GM19467 (cell line): ENCODE data around the gene PRSS2.

ENCODE experiments used
- ATAC-seq: cut with Tn5 transposase; IDR thresholded peaks from one replicate; pipeline ENCODE4 v1.9.1; 2021; ENCODE audit warnings: mild to moderate bottlenecking, moderate library complexity; ENCODE audit not compliant: unreplicated experiment

The PRSS2 gene

DNA sequence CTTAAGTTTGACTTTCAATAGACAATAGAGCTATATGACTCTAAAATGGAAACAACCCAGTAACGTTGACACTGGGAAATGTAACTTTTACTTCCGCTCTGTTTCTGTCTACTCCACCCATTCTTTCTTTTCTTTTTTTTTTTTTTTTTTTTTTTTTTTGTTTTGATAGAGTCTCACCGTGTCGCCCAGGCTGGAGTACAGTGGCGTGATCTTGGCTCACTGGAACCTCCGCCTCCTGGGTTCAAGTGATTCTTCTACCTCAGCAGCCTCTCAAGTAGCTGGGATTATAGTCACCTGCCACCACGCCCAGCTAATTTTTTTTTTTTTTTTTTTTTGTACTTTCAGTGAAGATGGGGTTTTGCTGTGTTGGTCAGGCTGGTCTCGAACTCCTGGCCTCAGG lies 13.9 kb downstream of the PRSS2 start:
- no peak for ATAC-seq

DNA sequence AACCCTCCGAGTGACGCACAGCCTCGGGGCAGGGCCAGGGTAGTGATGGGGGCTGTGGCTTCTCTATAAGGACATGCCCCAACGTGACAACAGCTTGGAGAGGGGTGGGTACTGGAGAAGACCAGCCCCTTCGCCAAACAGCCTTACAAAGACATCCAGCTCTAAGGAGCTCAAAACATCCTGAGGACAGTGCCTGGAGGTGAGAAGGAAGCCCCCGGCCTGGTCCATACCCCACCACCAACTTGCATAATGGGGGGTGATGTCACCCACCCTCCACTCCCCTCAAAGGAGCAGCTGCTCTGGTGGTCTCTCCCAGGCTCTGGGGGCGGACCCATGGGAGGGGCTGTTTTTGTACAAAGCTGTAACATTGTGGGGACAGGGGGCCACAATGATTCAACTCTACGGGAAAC lies 15.1 kb downstream of the PRSS2 start:
- no peak for ATAC-seq

DNA sequence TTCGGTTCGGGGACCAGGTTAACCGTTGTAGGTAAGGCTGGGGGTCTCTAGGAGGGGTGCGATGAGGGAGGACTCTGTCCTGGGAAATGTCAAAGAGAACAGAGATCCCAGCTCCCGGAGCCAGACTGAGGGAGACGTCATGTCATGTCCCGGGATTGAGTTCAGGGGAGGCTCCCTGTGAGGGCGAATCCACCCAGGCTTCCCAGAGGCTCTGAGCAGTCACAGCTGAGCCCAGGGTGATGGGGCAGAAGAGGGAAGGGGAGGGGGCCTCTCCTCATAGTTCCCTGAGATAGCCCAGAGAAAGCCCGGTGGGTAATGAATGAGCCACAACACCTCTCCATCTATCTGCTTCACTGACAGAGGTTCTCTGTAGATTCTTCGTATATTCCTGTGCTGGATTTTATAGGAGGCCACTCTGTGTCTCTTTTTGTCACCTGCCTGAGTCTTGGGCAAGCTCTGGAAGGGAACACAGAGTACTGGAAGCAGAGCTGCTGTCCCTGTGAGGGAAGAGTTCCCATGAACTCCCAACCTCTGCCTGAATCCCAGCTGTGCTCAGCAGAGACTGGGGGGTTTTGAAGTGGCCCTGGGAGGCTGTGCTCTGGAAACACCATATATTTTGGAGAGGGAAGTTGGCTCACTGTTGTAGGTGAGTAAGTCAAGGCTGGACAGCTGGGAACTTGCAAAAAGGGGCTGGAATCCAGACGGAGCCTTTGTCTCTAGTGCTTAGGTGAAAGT lies 16.4 kb downstream of the PRSS2 start:
- no peak for ATAC-seq

GRCh38 chr7:142787783-142788182 lies 17.0 kb downstream of the PRSS2 start:
- no peak for ATAC-seq

DNA sequence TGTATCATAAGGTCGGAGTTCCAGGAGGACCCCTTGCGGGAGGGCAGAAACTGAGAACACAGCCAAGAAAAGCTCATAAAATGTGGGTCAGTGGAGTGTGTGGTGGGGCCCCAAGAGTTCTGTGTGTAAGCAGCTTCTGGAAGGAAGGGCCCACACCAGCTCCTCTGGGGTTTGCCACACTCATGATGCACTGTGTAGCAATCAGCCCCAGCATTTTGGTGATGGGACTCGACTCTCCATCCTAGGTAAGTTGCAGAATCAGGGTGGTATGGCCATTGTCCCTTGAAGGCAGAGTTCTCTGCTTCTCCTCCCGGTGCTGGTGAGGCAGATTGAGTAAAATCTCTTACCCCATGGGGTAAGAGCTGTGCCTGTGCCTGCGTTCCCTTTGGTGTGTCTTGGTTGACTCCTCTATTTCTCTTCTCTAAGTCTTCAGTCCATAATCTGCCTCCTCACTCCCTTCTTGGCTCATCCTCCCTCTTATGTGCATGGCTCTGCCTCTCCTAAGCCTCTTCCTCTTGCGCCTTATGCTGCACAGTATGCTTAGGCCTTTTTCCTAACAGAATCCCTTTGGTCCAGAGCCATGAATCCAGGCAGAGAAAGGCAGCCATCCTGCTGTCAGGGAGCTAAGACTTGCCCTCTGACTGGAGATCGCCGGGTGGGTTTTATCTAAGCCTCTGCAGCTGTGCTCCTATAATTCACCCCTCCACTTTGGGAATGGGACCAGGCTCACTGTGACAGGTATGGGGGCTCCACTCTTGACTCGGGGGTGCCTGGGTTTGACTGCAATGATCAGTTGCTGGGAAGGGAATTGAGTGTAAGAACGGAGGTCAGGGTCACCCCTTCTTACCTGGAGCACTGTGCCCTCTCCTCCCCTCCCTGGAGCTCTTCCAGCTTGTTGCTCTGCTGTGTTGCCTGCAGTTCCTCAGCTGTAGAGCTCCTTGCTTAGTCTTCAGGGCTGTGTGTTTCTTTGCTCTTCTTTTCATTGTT lies 17.8 kb downstream of the PRSS2 start:
- no peak for ATAC-seq

GRCh38 chr7:142789441-142789840 lies 18.7 kb downstream of the PRSS2 start:
- no peak for ATAC-seq

- ATAC-seq: no peak
These were observed 19.3 kb downstream of the PRSS2 start for GRCh38 chr7:142790056-142790455.

DNA sequence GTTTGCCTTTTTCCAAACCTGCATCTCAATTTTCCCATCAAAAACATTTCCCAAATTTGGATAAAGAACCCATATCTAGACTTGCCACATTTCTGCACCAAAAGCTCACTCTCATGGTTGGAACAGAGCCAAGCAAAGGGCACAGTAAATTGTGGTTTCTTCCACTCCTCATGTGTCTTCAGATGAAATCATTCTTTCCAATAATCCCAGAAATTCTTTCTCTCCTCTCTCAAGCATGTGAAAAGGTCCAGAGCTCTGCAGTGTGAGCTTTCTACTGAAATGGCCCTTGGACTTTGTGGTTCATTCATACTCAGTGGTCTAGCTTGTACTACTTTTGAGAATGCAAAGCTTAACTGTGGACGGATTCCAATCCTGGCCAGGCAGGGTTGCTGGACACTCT lies 19.8 kb downstream of the PRSS2 start:
- no peak for ATAC-seq

DNA sequence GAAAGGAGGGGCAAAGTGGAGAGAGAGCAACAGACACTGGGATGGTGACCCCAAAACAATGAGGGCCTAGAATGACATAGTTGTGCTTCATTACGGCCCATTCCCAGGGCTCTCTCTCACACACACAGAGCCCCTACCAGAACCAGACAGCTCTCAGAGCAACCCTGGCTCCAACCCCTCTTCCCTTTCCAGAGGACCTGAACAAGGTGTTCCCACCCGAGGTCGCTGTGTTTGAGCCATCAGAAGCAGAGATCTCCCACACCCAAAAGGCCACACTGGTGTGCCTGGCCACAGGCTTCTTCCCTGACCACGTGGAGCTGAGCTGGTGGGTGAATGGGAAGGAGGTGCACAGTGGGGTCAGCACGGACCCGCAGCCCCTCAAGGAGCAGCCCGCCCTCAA lies 20.7 kb downstream of the PRSS2 start:
- ATAC-seq: no peak

- no peak for ATAC-seq
These were observed 21.4 kb downstream of the PRSS2 start for GRCh38 chr7:142792129-142792528.

DNA sequence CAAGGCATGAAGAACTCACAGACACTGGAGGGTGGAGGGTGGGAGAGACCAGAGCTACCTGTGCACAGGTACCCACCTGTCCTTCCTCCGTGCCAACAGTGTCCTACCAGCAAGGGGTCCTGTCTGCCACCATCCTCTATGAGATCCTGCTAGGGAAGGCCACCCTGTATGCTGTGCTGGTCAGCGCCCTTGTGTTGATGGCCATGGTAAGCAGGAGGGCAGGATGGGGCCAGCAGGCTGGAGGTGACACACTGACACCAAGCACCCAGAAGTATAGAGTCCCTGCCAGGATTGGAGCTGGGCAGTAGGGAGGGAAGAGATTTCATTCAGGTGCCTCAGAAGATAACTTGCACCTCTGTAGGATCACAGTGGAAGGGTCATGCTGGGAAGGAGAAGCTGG lies 21.8 kb downstream of the PRSS2 start:
- ATAC-seq: no peak

DNA sequence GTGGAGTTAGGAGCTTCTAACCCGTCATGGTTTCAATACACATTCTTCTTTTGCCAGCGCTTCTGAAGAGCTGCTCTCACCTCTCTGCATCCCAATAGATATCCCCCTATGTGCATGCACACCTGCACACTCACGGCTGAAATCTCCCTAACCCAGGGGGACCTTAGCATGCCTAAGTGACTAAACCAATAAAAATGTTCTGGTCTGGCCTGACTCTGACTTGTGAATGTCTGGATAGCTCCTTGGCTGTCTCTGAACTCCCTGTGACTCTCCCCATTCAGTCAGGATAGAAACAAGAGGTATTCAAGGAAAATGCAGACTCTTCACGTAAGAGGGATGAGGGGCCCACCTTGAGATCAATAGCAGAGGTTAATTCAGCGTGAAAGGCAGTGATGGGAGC lies 22.4 kb downstream of the PRSS2 start:
- ATAC-seq: no peak

DNA sequence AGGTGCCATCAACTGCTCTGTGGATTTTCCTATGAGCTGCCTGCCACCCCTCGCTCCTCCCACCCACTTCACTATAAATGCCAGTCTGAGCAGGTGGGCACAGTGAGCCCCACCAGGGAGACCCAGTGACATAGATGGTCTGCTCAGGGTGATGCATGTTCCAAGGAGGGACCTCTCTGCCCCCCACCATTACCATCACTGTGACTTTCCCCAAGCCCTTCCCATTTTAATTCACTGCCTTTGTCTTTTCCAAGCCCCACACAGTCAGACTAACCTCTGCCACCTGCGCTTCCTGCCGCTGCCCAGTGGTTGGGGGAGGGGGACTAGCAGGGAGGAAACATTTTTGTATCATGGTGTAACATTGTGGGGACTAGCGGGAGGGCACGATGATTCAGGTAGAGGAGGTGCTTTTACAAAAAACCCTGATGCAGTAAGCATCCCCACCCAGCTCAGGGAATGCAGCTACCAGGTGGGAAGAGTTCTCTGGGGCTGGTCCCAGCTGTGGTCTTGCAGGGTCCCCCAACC lies 24.6 kb downstream of the PRSS2 start:
- ATAC-seq: no peak

DNA sequence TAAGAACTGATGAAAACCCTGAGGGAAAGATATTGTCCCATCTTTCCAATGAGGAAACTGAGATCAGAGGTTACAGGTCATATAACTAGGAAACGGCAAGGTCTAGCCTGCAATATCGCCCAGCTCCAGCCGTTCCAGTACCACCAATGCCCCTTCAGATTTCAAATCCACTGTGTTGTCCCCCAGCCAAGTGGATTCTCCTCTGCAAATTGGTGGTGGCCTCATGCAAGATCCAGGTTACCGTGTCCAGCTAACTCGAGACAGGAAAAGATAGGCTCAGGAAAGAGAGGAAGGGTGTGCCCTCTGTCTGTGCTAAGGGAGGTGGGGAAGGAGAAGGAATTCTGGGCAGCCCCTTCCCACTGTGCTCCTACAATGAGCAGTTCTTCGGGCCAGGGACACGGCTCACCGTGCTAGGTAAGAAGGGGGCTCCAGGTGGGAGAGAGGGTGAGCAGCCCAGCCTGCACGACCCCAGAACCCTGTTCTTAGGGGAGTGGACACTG lies 25.3 kb downstream of the PRSS2 start:
- no peak for ATAC-seq

DNA sequence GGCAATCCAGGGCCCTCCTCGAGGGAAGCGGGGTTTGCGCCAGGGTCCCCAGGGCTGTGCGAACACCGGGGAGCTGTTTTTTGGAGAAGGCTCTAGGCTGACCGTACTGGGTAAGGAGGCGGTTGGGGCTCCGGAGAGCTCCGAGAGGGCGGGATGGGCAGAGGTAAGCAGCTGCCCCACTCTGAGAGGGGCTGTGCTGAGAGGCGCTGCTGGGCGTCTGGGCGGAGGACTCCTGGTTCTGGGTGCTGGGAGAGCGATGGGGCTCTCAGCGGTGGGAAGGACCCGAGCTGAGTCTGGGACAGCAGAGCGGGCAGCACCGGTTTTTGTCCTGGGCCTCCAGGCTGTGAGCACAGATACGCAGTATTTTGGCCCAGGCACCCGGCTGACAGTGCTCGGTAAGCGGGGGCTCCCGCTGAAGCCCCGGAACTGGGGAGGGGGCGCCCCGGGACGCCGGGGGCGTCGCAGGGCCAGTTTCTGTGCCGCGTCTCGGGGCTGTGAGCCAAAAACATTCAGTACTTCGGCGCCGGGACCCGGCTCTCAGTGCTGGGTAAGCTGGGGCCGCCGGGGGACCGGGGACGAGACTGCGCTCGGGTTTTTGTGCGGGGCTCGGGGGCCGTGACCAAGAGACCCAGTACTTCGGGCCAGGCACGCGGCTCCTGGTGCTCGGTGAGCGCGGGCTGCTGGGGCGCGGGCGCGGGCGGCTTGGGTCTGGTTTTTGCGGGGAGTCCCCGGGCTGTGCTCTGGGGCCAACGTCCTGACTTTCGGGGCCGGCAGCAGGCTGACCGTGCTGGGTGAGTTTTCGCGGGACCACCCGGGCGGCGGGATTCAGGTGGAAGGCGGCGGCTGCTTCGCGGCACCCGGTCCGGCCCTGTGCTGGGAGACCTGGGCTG lies 26.0 kb downstream of the PRSS2 start:
- peak; percentile 47 for ATAC-seq

GRCh38 chr7:142797391-142798377 lies 26.9 kb downstream of the PRSS2 start:
- ATAC-seq: peak; percentile 32

GRCh38 chr7:142798451-142799436 lies 28.0 kb downstream of the PRSS2 start:
- no peak for ATAC-seq

- no peak for ATAC-seq
These were observed 28.7 kb downstream of the PRSS2 start for GRCh38 chr7:142799437-142799835.
